Neural progenitor cell (in vitro differentiated cells): Measurements from ENCODE around the gene STEAP3. TPM values are rescaled to one million over a fixed set of nuclear protein-coding genes. Genes with fewer than 3 reads are reported as not detected.

Experiments
- DNase-seq: peaks from one replicate; pipeline ENCODE4 v3.0.0-alpha.2; 2016; ENCODE audit warnings: low spot score
- H2AFZ ChIP-seq: fragments of 200-600 bp; sonication (generic); replicated peaks from 2 replicates; pipeline ENCODE4 v1.6.1; 2016; ENCODE audit warnings: antibody characterized with exemption
- H3F3A ChIP-seq: fragments of 200-600 bp; sonication (generic); 2 replicates; pipeline ENCODE4 v1.6.1; 2016; ENCODE audit warnings: antibody characterized with exemption, low read depth
- H3K27ac ChIP-seq: fragments of 200-600 bp; sonication (generic); 2 replicates; pipeline ENCODE4 v1.5.1; 2016; ENCODE audit warnings: mild to moderate bottlenecking
- H3K27me3 ChIP-seq: fragments of 200-600 bp; sonication (generic); 2 replicates; pipeline ENCODE4 v1.6.1; 2016; ENCODE audit warnings: mild to moderate bottlenecking, moderate library complexity
- H3K36me3 ChIP-seq: fragments of 200-600 bp; sonication (generic); 2 replicates; pipeline ENCODE4 v1.5.1; 2016
- H3K4me1 ChIP-seq: fragments of 200-600 bp; sonication (generic); 2 replicates; pipeline ENCODE4 v1.6.1; 2016; ENCODE audit warnings: mixed run types
- H3K4me2 ChIP-seq: fragments of 200-600 bp; sonication (generic); 2 replicates; pipeline ENCODE4 v1.6.1; 2016
- H3K4me3 ChIP-seq: fragments of 200-600 bp; sonication (generic); 2 replicates; pipeline ENCODE4 v1.5.1; 2016
- H3K79me2 ChIP-seq: fragments of 200-600 bp; sonication (generic); 2 replicates; pipeline ENCODE4 v1.6.1; 2016; ENCODE audit warnings: low read depth
- H3K9ac ChIP-seq: fragments of 200-600 bp; sonication (generic); 2 replicates; pipeline ENCODE4 v1.6.1; 2016
- H3K9me3 ChIP-seq: fragments of 200-600 bp; sonication (generic); 2 replicates; pipeline ENCODE4 v1.5.1; 2016; ENCODE audit warnings: low read depth
- H4K20me1 ChIP-seq: fragments of 200-600 bp; sonication (generic); 2 replicates; pipeline ENCODE4 v1.6.1; 2016; ENCODE audit warnings: low read depth
- H3K27ac Mint-ChIP-seq: 3 replicates; pipeline ENCODE4 v1.8.0; 2021; ENCODE audit warnings: mixed read lengths
- H3K27me3 Mint-ChIP-seq: 2 replicates; pipeline ENCODE4 v1.8.0; 2022; ENCODE audit warnings: low read depth, mild to moderate bottlenecking, inconsistent platforms, moderate library complexity, mixed read lengths; ENCODE audit not compliant: insufficient read depth
- H3K36me3 Mint-ChIP-seq: 3 replicates; pipeline ENCODE4 v1.8.0; 2021; ENCODE audit warnings: mixed read lengths
- H3K4me1 Mint-ChIP-seq: 3 replicates; pipeline ENCODE4 v1.8.0; 2021; ENCODE audit warnings: mixed read lengths
- H3K4me3 Mint-ChIP-seq: 3 replicates; pipeline ENCODE4 v1.8.0; 2021; ENCODE audit warnings: mild to moderate bottlenecking, moderate library complexity, mixed read lengths
- H3K9me3 Mint-ChIP-seq: 3 replicates; pipeline ENCODE4 v1.8.0; 2020; ENCODE audit warnings: mixed read lengths
- CTCF ChIP-seq: fragments of 200-600 bp; sonication (generic); IDR thresholded peaks from 2 replicates; pipeline ENCODE4 v1.5.1; 2017; ENCODE audit warnings: antibody characterized with exemption, mild to moderate bottlenecking
- EZH2 ChIP-seq: fragments of 200-600 bp; sonication (generic); IDR thresholded peaks from 2 replicates; pipeline ENCODE4 v1.6.1; 2017; ENCODE audit warnings: antibody characterized with exemption, mild to moderate bottlenecking, moderate library complexity
- EZH2phosphoT487 ChIP-seq: fragments of 200-600 bp; sonication (generic); IDR thresholded peaks from 2 replicates; pipeline ENCODE4 v1.6.1; 2017; ENCODE audit warnings: antibody characterized with exemption
- total RNA-seq: library from RNA; depleted of rRNA; stranded (reverse); fragments of >200 nt; gene quantifications from 2 replicates; pipeline ENCODE4 v1.2.3, GENCODE V29; 2015; ENCODE audit warnings: low replicate concordance

Gene STEAP3
- total RNA-seq, 1 donor from 2014 or later = 0.30 TPM

DNA sequence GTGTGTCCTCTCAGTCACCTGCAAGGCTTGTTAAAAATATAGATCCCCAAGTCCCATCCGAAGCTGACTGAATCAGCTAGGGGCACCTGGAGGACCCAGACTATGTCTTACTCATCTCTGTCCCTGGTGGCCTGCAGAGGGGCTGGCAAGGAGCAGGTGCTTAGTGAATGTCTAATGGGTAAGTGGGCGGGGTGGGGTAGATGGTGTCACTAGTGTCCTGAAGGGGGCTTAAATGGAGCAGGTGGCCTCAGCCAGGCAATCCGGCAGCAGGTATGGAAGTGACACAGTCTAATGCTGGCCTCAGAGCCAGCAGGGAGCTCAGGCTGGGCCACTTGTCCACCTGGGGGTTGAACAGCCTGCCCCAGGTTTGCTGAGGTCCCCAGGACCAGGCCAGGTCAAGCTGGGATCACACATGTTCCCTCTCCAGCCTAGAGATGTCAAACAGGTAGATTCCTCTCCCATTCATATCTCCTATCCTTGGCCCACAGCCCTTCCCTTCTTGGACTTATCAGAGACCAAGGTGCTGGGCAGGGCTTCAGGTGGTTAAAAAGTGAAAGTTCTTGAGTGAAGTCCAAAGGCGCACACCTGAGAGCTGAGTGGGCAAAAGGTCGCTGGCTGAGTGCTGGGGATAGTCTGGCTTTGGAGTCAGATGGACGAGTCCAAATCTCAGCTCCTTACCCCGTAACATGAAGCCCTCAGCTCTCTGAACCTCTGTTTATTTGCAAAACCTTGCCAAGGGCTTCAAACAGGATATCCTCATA, 1.7 kb downstream of the STEAP3 start:
- no peak overlapping the region for H3K9ac ChIP-seq
- no peak overlapping the region for H3K4me3 ChIP-seq
- no peak overlapping the region for H3K27ac ChIP-seq
- no peak overlapping the region for H3K27ac Mint-ChIP-seq
- no peaks in the 10 kb centered on the region for H4K20me1 ChIP-seq
- H3F3A ChIP-seq = peaks cover 13% of the 10 kb centered on the region
- no peaks in the 10 kb centered on the region for H3K9me3 ChIP-seq
- TF ChIP-seq EZH2phosphoT487 (no peak), EZH2 (no peak), CTCF (no peak)
- peaks cover 51% of the 10 kb centered on the region for H3K27me3 ChIP-seq
- peaks cover 21% of the 10 kb centered on the region for H3K4me1 ChIP-seq
- H3K4me1 Mint-ChIP-seq = peaks cover 8% of the 10 kb centered on the region
- H3K4me2 ChIP-seq = no peak overlapping the region
- H3K9me3 Mint-ChIP-seq = no peaks in the 10 kb centered on the region
- no peaks in the 10 kb centered on the region for H3K36me3 ChIP-seq
- no peaks in the 10 kb centered on the region for H3K79me2 ChIP-seq
- peaks cover 43% of the 10 kb centered on the region for H3K27me3 Mint-ChIP-seq
- H3K4me3 Mint-ChIP-seq = no peak overlapping the region
- no peaks in the 10 kb centered on the region for H3K36me3 Mint-ChIP-seq
- no peak overlapping the region for H2AFZ ChIP-seq
- DNase-seq = no peak

- Histone ChIP-seq H3K36me3 (no peaks in the 10 kb centered on the region), H2AFZ (no peak overlapping the region), H3K27ac (no peak overlapping the region), H4K20me1 (no peaks in the 10 kb centered on the region), H3K4me2 (no peak overlapping the region), H3K4me3 (no peak overlapping the region), H3K27me3 (peaks cover 48% of the 10 kb centered on the region), H3K4me1 (peaks cover 25% of the 10 kb centered on the region), H3K79me2 (no peaks in the 10 kb centered on the region), H3K9ac (no peak overlapping the region), H3K9me3 (no peaks in the 10 kb centered on the region), H3F3A (peaks cover 13% of the 10 kb centered on the region)
- Mint-ChIP-seq H3K27me3 (peaks cover 43% of the 10 kb centered on the region), H3K9me3 (no peaks in the 10 kb centered on the region), H3K4me3 (no peak overlapping the region), H3K4me1 (peaks cover 11% of the 10 kb centered on the region), H3K27ac (peak overlapping the region; percentile 53), H3K36me3 (no peaks in the 10 kb centered on the region)
- TF ChIP-seq EZH2phosphoT487 (no peak), CTCF (no peak), EZH2 (no peak)
- DNase-seq = no peak
These were observed 2.3 kb downstream of the STEAP3 start for GRCh38 chr2:119225926-119226325.

GRCh38 chr2:119227346-119227745, 3.7 kb downstream of the STEAP3 start:
- Mint-ChIP-seq H3K27ac (no peak overlapping the region), H3K4me1 (peaks cover 11% of the 10 kb centered on the region), H3K36me3 (no peaks in the 10 kb centered on the region), H3K4me3 (no peak overlapping the region), H3K9me3 (no peaks in the 10 kb centered on the region), H3K27me3 (peaks cover 38% of the 10 kb centered on the region)
- DNase-seq = no peak
- Histone ChIP-seq H3K27me3 (peaks cover 38% of the 10 kb centered on the region), H3K9ac (no peak overlapping the region), H3K4me2 (no peak overlapping the region), H3K9me3 (no peaks in the 10 kb centered on the region), H4K20me1 (no peaks in the 10 kb centered on the region), H3F3A (peaks cover 8% of the 10 kb centered on the region), H3K4me3 (no peak overlapping the region), H2AFZ (no peak overlapping the region), H3K27ac (no peak overlapping the region), H3K36me3 (no peaks in the 10 kb centered on the region), H3K4me1 (peaks cover 25% of the 10 kb centered on the region), H3K79me2 (no peaks in the 10 kb centered on the region)
- TF ChIP-seq EZH2phosphoT487 (no peak), EZH2 (no peak), CTCF (no peak)
